ENCODE results near the gene USPL1.

DNA sequence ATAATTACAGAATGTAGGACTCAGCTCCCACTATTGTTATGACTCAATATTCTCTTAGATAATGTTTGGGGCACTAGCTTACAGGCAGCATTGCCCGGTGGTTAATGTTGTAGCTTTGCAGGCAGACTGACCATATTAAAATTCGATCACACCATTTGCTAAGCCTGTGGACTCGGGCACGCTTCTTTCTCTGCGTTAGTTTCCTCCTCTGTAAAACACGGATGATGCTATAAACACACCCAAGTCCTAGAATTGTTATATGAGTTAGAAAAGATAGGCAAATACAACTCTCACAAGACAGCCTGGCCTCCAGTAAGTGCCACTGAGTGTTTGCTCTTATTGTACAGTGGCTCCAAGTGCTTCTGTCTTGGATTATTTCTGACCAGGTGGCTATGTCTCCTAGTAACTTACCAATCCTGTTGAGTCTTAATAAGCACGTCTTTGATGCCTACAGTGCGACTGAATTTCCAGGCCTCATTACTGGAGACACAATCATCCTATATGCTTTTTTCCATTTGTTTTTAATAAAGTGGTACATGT is 67.7 kb downstream of the USPL1 start:
- TF ChIP-seq POLR2A (IDR thresholded peaks at IDR 0.05): no peak
- no peak for TF ChIP-seq POLR2AphosphoS5 (IDR thresholded peaks at IDR 0.05)
